Kidney epithelial cell (primary cell): Measurements from ENCODE around the gene TLE1. TPM values are rescaled to one million over a fixed set of nuclear protein-coding genes. Genes with fewer than 3 reads are reported as not detected.

Experiments
- DNase-seq: peaks from one replicate; pipeline ENCODE4 v3.0.0-alpha.2; 2010; ENCODE audit warnings: low read depth
- H3K27me3 ChIP-seq: 2 replicates; pipeline ENCODE4 v1.6.0; 2011; ENCODE audit warnings: low read length; ENCODE audit not compliant: control insufficient read depth, insufficient read depth
- H3K36me3 ChIP-seq: 2 replicates; pipeline ENCODE4 v1.5.1; 2011; ENCODE audit warnings: low read length; ENCODE audit not compliant: control insufficient read depth, insufficient read depth
- H3K4me3 ChIP-seq: 2 replicates; pipeline ENCODE4 v1.5.1; 2011; ENCODE audit warnings: low read depth, mild to moderate bottlenecking, control low read depth, low read length
- CTCF ChIP-seq: IDR thresholded peaks from 2 replicates; pipeline ENCODE4 v1.5.1; 2011; ENCODE audit warnings: mild to moderate bottlenecking, moderate library complexity, low read length, control low read depth, inconsistent platforms; ENCODE audit not compliant: insufficient read depth, poor library complexity, severe bottlenecking
- total RNA-seq: library from RNA; depleted of rRNA; stranded (reverse); fragments of >200 nt; gene quantifications from 2 replicates; pipeline ENCODE4 v1.2.3, GENCODE V29; 2015

TLE1 gene
- total RNA-seq, 1 donor from 2014 or later: 64.1 TPM

- no peak for DNase-seq
- no peak for TF ChIP-seq CTCF
- no peaks in the 10 kb centered on the region for H3K36me3 ChIP-seq
- H3K27me3 ChIP-seq: no peaks in the 10 kb centered on the region
- peak overlapping the region; percentile 65 for H3K4me3 ChIP-seq
These were observed 1.7 kb downstream of the TLE1 start for GRCh38 chr9:81687521-81688261.

GRCh38 chr9:81686614-81687520, 2.5 kb downstream of the TLE1 start:
- peak overlapping the region; percentile 65 for H3K4me3 ChIP-seq
- H3K36me3 ChIP-seq: no peaks in the 10 kb centered on the region
- H3K27me3 ChIP-seq: no peaks in the 10 kb centered on the region
- TF ChIP-seq CTCF: peak; percentile 56
- peak; percentile 53 for DNase-seq

- H3K27me3 ChIP-seq: no peaks in the 10 kb centered on the region
- TF ChIP-seq CTCF: no peak
- H3K4me3 ChIP-seq: peak overlapping the region; percentile 65
- DNase-seq: no peak
- peaks cover 3% of the 10 kb centered on the region for H3K36me3 ChIP-seq
These were observed 3.4 kb downstream of the TLE1 start for GRCh38 chr9:81685763-81686613.

- H3K36me3 ChIP-seq: peaks cover 3% of the 10 kb centered on the region
- no peaks in the 10 kb centered on the region for H3K27me3 ChIP-seq
- no peak overlapping the region for H3K4me3 ChIP-seq
- no peak for TF ChIP-seq CTCF
- no peak for DNase-seq
These were observed 4.7 kb downstream of the TLE1 start for GRCh38 chr9:81684635-81685034.

GRCh38 chr9:81683704-81684103, 5.6 kb downstream of the TLE1 start:
- DNase-seq: no peak
- TF ChIP-seq CTCF: no peak
- peaks cover 3% of the 10 kb centered on the region for H3K36me3 ChIP-seq
- no peaks in the 10 kb centered on the region for H3K27me3 ChIP-seq
- H3K4me3 ChIP-seq: no peak overlapping the region
